ENCODE measurements around the gene DCLK2.

The DCLK2 gene

GRCh38 chr4:150258569-150258968 lies 180.3 kb downstream of the DCLK2 start:
- H3K36me3 ChIP-seq (replicated peaks), result no peaks in the 10 kb centered on the region
- H3K27ac ChIP-seq, result no peak overlapping the region
- H3K4me3 ChIP-seq (ENCODE audit: low read depth, low read length), result no peak overlapping the region
- no peak for TF ChIP-seq CTCF (IDR thresholded peaks at IDR 0.05; ENCODE audit: low read depth, low read length, missing control alignments)
- no peaks in the 10 kb centered on the region for H3K27me3 ChIP-seq (replicated peaks)
- in situ Hi-C loops (cut with HindIII; ENCODE audit: low pct_ligation_motif_present, low sequenced_read_pairs), result no loop called here
- DNase-seq, result no peak

- DNase-seq, result no peak
- Histone ChIP-seq H3K27ac (no peak overlapping the region), H3K36me3 (replicated peaks) (no peaks in the 10 kb centered on the region), H3K27me3 (replicated peaks) (no peaks in the 10 kb centered on the region), H3K4me3 (ENCODE audit: low read depth, low read length) (no peak overlapping the region)
- in situ Hi-C loops (cut with HindIII; ENCODE audit: low pct_ligation_motif_present, low sequenced_read_pairs), result no loop called here
- TF ChIP-seq CTCF (IDR thresholded peaks at IDR 0.05; ENCODE audit: low read depth, low read length, missing control alignments), result no peak
Measured at GRCh38 chr4:150259861-150260567, 181.8 kb downstream of the DCLK2 start.

DNA sequence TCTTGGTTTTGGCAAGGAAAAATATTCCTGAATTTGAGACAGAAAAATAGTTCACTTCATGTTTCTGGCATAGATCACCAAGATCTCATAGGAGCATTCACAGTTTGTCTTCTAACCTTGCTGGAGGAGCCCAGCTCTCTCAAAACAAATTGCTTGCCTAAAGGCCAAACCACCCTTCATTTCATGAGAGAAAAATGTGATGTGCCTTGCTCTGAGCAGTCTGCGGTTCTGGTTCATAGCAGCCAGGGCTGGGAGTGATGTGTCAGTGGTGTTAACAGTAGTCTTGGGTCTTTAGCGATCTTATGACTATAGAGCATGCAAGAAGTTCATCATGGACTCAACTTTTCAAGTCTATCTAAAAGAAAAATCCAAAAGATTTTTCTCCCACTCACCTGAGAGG lies 183.3 kb downstream of the DCLK2 start:
- H3K36me3 ChIP-seq (replicated peaks), result peaks cover 4% of the 10 kb centered on the region

DNA sequence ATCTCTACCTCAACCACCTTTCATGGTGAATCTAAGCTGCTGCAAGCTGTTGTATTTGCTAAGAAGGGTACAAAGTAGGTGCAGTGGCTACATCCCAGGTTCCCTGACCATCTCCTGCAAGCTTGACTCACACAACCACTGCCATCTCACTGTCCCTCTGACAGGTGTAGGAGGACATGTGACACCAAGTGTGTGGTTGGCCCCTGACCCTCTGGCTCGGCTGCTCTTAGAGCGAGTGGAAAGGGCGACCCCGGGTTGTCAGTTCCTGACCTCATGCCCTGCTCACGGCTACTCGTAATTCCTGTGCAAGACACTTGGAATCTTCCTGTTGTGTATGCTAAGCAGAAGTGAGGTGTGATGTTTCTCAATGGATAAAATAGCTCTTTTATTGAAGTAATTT lies 184.4 kb downstream of the DCLK2 start:
- no peak overlapping the region for H3K4me3 ChIP-seq (ENCODE audit: low read depth, low read length)
- H3K36me3 ChIP-seq (replicated peaks), result peaks cover 4% of the 10 kb centered on the region
- in situ Hi-C loops (cut with HindIII; ENCODE audit: low pct_ligation_motif_present, low sequenced_read_pairs), result no loop called here
- no peak for DNase-seq
- no peak for TF ChIP-seq CTCF (IDR thresholded peaks at IDR 0.05; ENCODE audit: low read depth, low read length, missing control alignments)
- H3K27me3 ChIP-seq (replicated peaks), result no peaks in the 10 kb centered on the region
- H3K27ac ChIP-seq, result no peak overlapping the region

More for the DNA sequence above, 183.3 kb downstream of the DCLK2 start:
- TF ChIP-seq CTCF (IDR thresholded peaks at IDR 0.05; ENCODE audit: low read depth, low read length, missing control alignments), result no peak
- H3K4me3 ChIP-seq (ENCODE audit: low read depth, low read length), result no peak overlapping the region
- no peak overlapping the region for H3K27ac ChIP-seq
- DNase-seq, result no peak
- no peaks in the 10 kb centered on the region for H3K27me3 ChIP-seq (replicated peaks)
- in situ Hi-C loops (cut with HindIII; ENCODE audit: low pct_ligation_motif_present, low sequenced_read_pairs), result no loop called here

DNA sequence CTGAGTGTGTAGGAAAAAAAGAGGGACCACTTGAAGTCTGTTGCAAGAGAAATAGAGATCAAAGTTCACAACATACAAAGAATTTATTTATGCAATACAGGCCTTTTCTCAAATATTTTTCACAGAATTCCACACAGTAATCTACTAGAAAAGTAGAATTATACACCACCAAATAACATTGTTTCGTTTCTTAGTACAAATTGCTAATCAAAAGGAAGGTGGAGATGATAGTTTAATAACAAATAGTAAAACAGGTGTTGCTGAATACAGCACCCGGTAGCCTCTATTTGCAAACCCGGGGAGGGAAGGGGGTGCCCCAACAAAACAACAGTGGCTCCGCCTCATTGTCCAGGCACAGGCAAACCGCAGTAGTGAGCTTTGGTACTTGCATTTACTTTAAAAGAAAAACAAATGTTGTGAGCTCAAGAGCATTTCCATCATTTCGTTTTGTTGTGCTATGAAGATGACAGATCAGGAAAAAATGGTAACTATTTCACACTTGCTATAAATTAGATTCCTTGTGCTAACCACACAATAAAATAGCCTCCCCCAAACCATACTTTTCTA lies 186.4 kb downstream of the DCLK2 start:
- peaks cover 4% of the 10 kb centered on the region for H3K36me3 ChIP-seq (replicated peaks)
- H3K27me3 ChIP-seq (replicated peaks), result no peaks in the 10 kb centered on the region
- TF ChIP-seq CTCF (IDR thresholded peaks at IDR 0.05; ENCODE audit: low read depth, low read length, missing control alignments), result no peak
- no peak overlapping the region for H3K27ac ChIP-seq
- no peak for DNase-seq
- no peak overlapping the region for H3K4me3 ChIP-seq (ENCODE audit: low read depth, low read length)
- in situ Hi-C loops (cut with HindIII; ENCODE audit: low pct_ligation_motif_present, low sequenced_read_pairs), result no loop called here

GRCh38 chr4:150265806-150266205 lies 187.6 kb downstream of the DCLK2 start:
- Histone ChIP-seq H3K27me3 (replicated peaks) (no peaks in the 10 kb centered on the region), H3K36me3 (replicated peaks) (peaks cover 4% of the 10 kb centered on the region), H3K4me3 (ENCODE audit: low read depth, low read length) (no peak overlapping the region), H3K27ac (no peak overlapping the region)
- no peak for DNase-seq
- in situ Hi-C loops (cut with HindIII; ENCODE audit: low pct_ligation_motif_present, low sequenced_read_pairs), result no loop called here
- no peak for TF ChIP-seq CTCF (IDR thresholded peaks at IDR 0.05; ENCODE audit: low read depth, low read length, missing control alignments)
